ENCODE measurements around the gene RAMP1.

The RAMP1 gene

DNA sequence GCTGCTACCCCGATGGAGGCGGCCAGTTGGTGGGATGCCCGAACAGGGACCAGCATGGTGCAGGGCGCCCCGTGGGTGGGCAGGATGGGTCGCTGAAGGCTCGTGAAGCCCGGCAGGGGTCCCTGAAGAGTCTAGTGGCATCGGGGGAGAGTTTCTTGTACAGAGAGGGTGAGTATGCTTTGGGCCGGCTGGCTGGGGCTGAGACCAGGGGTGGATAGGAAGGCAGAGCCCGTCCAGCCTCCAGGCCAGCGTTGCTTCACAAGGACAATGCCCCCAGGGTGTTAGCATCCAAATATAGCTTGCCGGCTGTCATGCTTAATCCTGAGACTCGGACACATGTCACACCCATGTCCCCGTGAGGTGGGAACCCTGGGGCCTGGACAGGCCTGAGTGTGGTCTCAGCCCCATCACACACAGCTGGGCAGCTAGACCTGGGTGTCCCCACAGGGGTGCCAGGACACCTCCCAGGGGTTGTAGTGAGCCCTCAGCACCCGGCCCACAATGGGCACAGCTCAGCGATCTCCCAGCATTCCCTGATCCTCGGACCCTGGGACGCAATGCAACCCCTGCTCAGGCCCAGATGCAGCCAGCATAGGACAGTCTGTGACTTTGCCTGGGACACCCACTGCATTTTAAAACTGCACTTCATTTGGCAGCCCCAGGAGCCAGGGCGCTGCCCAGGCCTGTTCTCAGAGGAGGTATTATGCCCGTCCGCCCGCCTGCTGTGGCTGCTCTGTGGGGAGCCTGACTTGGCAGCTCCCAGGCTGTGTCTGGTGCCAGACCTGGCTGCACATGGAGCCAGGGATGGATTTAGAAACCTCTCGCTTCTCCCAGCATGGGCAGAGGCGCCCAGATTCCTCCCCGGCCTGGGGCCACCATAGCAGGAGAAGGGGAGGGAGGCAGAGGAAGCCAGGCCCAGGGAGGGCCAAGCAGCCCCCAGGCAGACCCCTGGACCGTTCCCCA, 36.4 kb downstream of the RAMP1 start:
- DNase-seq (ENCODE audit: low spot score): peak; percentile 79

DNA sequence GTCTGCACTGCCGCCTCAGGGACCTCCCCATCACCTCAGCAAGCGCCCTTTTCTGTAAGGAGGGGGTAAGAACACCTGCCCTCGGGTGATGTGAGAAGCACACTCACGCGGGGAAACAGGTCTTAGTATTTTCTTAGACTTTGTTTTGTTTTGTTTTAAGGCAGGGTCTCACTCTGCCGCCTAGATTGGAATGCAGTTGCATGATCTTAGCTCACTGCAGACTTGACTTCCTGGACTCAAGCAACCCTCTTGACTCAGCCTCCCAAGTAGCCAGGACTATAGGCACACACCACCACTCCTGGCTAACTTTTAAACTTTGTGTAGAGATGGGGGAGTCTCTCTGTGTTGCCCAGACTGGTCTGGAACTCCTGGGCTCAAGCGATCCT, 37.1 kb downstream of the RAMP1 start:
- no peak for DNase-seq (ENCODE audit: low spot score)

DNA sequence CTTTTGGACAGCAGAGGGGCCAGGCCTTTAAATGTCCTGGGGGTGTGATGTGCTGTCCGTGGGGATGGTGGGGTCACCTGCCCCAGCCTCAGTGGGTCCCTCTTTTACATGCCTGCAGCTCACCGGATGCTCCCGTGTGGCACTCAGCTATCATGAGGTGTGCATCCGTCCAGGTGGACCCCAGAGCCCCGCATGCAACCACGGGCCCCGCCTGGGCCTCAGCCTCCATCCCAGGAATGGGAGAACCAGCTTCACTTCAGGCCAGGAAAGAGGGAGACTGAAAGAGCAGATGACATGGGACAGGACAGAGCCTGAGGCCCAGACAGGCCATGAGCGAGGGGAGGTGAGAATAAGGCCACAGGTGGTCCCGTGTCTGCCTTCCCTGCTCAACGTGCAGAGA, 37.5 kb downstream of the RAMP1 start:
- DNase-seq (ENCODE audit: low spot score): no peak

DNA sequence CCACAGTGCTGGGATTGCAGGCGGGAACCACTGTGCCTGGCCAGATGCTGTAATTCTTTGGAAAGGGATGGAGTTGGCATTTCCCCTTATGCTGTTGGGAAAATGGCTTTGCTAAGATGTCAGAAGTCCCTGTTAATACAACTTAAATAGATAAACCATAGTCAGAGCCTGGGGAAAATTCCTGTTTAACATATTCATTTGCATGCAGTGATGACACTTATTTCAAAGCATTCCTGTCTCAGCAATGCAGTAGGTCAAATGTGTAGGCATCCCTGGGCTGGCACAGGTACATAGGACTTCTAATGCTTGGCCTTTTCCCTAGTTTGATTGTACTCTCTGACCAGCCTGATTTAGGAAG, 38.6 kb downstream of the RAMP1 start:
- no peak for DNase-seq (ENCODE audit: low spot score)

DNA sequence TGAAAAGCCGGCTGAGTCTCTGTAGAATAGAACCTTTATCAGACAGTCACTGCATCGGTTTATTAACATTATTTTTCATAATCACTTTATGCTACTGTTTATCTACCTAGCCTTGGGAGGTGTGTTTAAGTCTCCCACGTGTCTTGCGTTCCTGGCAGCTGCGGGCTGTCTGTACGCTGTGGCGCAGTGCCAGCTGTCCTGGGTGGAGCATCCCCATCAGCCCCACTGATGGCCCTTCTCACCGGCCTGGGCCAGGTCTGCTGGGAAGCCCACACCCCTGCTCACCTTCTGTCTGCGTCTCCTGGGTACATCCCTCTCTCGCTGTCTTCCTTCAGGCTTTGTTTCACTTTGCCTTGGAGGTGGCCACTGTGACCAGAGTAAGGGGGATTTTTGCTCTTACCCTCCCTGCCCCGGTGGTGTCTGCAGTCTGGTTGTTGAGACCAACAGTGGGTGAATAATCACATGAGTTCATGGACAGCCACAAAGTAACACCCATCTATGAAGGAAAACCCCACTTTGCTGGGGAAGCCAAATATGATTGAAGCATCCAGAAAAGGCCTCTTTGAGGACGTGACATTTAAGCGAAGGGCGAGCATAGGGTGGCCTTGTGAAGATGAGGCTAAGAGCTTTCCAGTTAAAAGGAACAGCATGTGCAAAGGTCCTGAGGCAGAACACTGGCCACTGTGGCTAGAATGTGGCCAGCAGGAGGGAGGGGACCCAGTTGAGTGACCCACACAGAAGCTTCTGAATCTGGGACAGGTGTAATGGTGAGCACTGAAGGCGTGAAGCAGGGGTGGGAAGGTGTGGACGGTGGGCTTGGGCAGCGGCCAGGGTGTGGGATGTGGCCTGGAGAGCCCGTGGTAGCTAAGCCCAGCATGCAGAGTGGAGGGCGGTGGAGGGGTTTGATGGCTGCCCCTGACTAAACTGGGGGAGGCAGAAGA, 41.7 kb downstream of the RAMP1 start:
- DNase-seq (ENCODE audit: low spot score): no peak

DNA sequence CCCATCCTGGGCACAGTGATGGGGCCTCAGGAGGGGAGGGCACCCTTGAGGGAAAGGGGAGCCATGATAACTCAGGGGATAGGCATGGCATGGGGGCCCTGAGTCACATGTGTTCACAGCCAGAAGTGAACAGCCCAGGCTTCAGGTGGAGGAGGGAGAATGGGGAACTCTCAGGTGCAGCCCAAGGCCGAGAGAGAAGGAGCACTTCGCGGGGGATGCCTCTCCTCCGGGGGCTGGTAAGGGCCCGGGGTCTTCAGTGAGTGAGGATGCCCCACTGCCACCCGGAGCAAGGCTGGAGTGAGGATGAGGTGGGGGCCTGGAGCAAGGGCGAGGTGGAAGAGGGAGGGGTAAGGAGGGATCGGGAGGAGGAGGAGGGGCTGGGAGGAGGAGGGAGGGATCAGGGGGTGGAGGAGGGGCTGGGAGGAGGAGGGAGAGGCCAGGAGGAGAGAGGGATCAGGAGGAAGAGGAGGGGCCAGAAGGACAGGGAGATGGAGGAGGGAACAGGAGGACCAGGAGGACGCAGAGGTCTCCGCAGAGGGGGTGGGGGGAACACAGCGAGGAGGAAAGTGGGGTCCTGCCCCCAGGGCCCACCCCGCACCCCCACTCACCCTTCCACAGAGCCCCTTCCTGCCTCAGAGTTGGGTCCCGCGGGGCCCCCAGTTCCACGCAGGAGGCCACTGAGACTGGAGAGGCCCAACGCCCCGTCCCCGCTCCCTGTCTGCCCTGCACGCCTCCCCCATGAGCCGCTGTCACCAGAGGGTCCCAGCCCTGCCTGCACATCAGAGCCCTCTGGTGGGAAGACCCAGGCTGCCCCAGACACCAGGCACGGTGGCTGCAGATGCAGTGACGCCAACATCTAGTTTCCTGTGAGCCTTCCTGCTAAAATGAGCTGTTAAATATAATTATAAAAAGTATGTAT, 42.8 kb downstream of the RAMP1 start:
- DNase-seq (ENCODE audit: low spot score): no peak

DNA sequence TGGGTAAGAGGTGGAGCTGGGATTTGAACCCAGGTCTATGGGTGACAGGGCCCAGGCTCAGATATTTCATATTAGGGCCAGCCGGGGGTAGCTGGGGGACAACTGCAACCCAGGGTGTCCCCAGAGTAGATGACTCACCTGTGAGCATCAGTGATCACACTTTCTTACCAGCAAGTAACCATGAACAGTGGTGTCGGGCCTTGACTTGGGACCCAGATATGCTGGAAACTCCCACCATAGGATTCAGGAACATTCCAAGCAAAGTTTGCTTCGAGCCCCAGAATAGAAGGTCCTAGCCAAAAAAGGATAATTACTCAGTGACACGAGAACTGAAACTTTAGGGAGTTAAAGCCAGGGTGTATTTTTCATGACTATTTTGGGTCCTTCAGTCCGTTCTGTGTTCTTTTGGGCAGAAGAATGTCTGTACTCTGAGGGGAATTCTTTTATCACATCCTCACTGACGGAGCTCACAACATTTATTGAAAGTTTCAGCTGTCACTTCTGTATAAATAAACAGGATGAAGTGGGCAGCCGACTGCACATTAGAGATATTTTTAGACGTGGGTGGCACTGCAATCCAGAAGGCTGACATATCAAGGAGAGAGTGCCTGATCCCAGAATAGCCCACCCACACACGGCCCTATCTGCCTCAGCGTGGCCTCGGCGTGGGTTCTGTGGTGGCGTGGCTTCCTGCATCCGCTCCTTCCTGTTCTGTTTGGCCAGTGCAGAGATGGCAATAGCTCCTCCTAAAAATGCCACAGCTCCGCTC, 45.6 kb downstream of the RAMP1 start:
- peak; percentile 63 for DNase-seq (ENCODE audit: low spot score)

DNA sequence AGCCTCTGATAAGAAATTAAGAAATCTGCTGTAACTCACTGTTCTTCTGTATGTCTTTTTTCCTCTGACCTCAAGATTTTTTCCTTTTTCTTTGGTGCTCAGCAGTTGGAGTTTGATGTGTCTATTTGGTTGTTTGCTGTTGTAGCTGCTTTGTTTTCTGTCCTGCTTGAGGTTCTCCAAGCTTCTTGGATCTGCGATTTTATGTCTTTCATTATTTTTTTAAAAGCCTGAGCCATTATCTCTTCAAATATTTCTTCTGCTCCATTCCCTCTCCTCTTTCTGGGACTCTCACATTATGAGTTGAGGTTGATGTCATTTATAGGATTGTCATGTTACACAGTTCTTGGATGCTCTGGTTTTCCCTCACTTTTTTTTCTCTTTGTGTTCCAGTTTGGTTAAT, 47.7 kb downstream of the RAMP1 start:
- no peak for DNase-seq (ENCODE audit: low spot score)

DNA sequence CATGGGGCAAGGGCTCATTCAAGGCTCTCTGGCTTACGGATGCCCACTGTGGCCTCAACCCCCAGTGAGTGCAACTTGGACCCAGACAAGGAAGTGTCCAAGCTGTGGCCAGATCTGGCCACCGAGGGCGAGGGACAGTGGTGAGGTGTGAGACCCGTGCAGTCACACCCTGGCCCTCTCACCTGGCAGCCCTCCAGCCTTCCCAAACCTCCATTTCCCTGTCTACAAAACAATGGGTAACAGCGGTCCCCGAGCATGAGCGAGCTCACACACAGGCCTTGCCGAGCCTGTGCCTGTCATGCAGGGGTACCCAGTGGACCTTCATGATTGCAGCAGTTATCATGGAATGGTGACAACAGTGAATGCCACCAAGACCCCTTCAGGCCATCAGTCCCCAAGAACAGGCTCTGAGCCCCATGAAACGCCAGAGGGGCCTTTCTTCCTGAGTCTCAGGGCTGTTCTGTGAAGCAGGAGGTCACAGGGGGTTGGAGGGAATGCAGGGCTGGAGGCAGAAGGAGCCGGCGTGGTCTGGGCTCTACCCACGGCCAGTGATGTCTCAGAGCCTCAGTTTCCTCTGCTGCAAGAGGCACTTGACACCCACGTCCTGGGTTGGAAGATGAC, 49.8 kb downstream of the RAMP1 start:
- DNase-seq (ENCODE audit: low spot score): no peak

DNA sequence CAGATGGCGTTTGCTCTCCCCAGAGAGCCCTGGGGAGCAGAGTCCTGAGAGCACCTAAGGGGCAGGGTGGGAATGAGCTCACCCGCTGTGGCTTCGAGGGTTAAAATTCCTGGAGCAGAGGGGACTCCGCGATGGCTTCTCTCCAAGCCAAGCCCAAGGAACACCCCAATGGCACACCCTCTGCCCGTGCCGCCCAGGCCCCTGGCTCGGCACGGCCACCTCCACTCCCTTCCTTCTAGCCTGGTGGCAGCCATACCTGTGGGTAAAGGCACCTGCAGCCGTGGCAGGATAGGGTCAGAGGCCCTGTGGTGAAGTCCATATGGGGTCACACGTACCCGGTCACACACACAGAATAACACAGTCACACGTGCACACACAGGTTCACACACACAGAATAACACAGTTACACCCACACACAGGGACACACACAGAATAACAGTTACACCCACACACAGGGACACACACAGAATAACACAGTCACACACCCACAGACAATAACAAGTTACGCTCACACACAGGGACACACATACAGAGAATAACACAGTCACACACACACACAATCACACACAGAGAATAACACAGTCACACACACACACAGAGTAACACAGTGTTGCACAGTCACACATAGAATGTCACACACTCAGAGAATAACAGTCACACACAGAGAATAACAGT, 50.5 kb downstream of the RAMP1 start:
- no peak for DNase-seq (ENCODE audit: low spot score)

DNA sequence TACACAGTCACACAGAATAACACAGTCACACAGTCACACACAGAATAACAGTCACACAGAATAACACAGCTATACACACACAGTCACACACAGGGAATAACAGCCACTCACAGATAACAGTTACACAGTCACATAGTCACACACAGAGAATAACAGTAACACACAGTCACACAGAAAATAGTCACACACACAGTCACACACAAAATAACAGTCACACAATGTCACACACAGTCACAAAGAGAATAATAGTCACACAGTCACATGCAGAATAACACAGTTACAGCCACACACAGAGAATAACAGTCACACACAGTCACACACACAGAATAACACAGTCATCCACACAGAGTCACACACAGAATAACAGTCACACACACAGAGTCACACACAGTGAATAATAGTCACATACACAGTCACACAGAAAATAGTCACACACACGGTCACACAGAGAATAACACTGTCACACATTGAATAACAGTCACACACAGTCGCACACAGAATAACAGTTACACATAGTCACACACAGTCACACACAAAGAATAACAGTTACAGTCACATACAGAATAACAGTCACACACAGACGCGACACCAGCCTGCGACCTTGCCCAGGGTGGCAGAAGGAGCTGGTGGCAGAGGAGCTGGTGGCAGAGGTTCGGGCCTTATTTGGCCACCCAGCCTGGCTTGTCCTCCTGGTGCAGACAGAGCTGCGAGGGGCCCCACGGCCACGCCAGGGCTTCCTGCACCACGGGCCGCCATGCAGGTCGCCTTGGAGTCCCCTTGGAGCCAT, 51.3 kb downstream of the RAMP1 start:
- no peak for DNase-seq (ENCODE audit: low spot score)

DNA sequence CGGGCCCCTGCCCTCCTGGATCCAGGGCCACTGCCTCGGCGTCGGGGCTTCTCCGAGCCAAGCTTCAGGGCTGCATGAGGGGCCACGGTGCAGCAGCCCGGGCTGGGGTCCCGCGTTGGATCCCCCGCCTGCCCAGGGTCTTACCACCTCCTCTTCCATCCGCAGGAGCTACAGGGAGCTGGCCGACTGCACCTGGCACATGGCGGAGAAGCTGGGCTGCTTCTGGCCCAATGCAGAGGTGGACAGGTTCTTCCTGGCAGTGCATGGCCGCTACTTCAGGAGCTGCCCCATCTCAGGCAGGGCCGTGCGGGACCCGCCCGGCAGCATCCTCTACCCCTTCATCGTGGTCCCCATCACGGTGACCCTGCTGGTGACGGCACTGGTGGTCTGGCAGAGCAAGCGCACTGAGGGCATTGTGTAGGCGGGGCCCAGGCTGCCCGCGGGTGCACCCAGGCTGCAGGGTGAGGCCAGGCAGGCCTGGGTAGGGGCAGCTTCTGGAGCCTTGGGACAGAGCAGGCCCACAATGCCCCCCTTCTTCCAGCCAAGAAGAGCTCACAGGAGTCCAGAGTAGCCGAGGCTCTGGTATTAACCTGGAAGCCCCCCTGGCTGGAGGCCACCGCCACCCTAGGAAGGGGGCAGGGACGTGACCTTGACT, 52.1 kb downstream of the RAMP1 start:
- DNase-seq (ENCODE audit: low spot score): no peak

DNA sequence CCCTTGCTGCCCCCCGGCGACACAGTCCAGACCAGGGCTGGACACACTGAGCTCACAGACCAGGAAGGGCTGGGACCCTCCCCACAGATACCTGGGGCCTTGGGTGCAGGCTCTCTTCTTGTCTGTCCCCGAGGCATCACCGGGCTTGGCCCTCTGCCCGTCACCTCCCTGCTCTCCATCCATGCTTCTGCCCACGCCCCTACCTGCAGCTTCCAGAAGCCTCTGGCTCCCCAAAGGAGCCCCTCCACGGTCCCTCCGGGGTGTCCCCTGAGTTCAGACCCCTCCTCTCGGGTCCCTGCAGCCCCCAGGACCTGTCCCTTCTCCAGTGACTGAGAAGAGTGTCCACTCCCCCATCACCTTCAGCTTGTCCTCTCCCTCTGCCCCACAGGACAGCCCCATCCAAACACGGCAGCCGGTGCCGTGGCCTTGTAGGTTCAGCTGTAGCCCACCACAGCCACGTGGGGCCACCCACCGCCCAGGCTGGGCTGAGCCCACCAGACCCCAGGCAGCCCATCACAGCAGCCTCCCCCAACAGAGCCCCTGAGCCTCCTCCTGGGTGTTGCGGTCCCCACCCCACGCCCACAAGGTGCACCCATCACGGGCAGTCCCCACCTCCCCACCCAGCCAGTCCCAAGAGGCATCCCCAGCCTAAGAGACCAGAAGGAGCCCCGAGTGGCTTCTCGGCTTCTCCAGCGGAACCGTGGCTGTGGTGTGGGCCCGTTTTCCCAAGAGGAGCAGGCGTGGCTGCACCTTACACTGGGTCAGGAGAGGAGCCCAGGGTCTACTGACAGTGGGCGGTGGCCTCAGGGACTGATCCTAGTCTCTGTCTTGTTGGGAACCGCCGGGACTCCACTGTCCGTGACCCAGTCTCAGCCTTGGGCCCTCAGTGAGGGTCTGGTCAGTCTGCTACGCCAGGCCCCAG, 53.1 kb downstream of the RAMP1 start:
- no peak for DNase-seq (ENCODE audit: low spot score)

DNA sequence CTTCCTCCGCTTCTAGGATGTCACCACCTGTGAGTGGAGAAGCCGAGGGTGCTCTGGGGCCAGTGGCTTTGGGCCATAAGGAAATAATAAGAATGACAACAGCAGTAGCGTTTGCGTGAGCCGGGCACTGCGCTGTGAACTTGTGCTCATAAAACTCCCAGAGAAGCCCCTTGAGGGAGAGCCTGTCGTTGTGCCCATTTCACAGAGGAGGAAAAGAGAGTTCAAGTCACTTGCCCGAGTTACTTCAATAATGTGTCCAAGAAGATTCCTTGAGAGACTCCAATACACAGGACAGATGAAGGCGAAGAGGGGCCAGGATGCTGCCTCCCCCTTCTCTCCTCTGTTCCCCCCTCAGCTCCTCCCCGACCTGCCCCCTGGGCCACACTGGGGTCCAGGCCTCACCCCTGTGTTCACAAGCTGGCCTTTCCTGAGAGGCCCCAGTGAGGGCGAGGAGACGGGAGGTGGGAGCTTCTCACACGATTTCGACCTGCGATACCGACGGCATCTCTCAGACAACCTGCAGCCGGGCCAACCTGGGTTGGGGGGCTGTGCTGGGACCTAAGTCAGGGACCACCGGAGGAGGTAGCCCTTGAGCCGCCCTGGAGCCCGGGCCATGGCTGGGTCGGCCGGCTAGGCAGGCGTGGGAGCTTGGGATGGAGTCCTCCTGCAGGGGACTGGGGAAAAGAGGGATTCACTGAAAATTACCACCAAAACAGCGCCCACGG, 53.9 kb downstream of the RAMP1 start:
- DNase-seq (ENCODE audit: low spot score): no peak

DNA sequence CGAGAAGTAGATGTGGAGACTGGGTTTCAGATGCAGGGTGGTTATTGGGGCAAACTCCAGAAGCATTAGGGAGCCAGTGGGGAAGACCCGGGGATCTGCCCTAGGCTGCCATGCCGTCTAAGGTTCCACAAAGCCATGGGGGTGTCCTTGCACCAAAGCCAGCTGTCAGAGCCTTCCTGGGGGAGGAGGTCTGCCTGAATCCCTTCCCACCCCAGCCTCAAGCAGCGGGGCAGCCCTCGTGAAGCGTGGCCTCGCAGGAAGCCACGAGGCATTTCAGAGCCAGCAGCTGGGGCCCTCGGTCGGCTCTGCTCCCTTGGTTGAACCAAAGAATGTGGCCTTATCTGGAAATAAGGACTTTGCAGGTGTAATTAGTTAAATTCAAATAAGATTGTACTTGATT, 56.2 kb downstream of the RAMP1 start:
- no peak for DNase-seq (ENCODE audit: low spot score)

DNA sequence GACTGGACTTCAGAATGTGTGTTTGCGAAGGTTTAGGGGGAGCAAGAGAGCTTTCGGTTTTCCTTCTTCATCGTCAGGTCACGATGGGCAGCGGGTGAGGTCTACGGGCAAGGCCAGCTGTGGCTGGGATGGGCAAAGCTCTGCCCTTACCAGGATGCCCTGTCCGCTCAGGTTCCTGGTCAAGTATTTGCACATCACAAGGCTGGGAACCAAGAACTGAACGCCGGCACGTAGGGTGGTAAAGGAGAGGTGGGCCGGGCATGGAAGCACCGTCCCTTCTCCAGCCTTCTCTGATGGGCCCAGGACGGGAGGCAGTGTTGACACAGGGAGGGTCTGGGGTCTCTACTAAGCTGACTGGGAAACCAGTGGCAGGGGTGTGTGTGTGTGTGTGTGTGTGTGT, 56.9 kb downstream of the RAMP1 start:
- no peak for DNase-seq (ENCODE audit: low spot score)

Measured in globus pallidus (tissue), 1 donor.